CD4-positive, CD25-positive, alpha-beta regulatory T cell (primary cell): ENCODE results near the gene DSTN. TPM values are rescaled to one million over a fixed set of nuclear protein-coding genes. Genes with fewer than 3 reads are reported as not detected.

Experiments used
- ATAC-seq, 2 donors: fragments of 150-1000 bp; cut with Tn5 transposase; one replicate each; pipeline ENCODE4 v1.10.0; 2021; ENCODE audit warnings: low read depth in 2 of 2, moderate number of reproducible peaks in 2 of 2, moderate library complexity in 1 of 2
- DNase-seq, 3 donors: peaks; one replicate each; pipeline versions ENCODE4 v3.0.0 to v3.0.0-alpha.2; 2012 to 2022; ENCODE audit warnings: mixed read lengths in 1 of 3
- H3K27ac ChIP-seq: one replicate; pipeline ENCODE4 v1.7.0; 2013; ENCODE audit warnings: mild to moderate bottlenecking, low read length; ENCODE audit not compliant: insufficient read depth, poor library complexity, severe bottlenecking
- H3K27me3 ChIP-seq: one replicate; pipeline ENCODE4 v1.7.0; 2013; ENCODE audit warnings: low read length; ENCODE audit not compliant: control insufficient read depth, insufficient read depth
- H3K36me3 ChIP-seq: one replicate; pipeline ENCODE4 v1.7.0; 2013; ENCODE audit warnings: mild to moderate bottlenecking, low read length, moderate library complexity; ENCODE audit not compliant: control insufficient read depth, insufficient read depth
- H3K4me1 ChIP-seq: 2 replicates; pipeline ENCODE4 v1.7.0; 2013; ENCODE audit warnings: mild to moderate bottlenecking, low read length; ENCODE audit not compliant: insufficient read depth, control insufficient read depth, poor library complexity, severe bottlenecking
- H3K4me3 ChIP-seq: one replicate; pipeline ENCODE4 v1.7.0; 2013; ENCODE audit warnings: low read depth, mild to moderate bottlenecking, low read length, moderate library complexity
- H3K9me3 ChIP-seq, 2 experiments: 1 replicate in 1 of 2; 2 replicates in 1 of 2; pipeline ENCODE4 v1.7.0; 2013; ENCODE audit warnings: low read length in 2 of 2, mild to moderate bottlenecking in 1 of 2, moderate library complexity in 1 of 2; ENCODE audit not compliant: control insufficient read depth in 2 of 2
- H3K27ac Mint-ChIP-seq, 3 donors: one replicate each; pipeline ENCODE4 v1.8.0; 2020 to 2022; ENCODE audit warnings: mild to moderate bottlenecking in 3 of 3, mixed read lengths in 3 of 3, moderate library complexity in 2 of 3
- H3K27me3 Mint-ChIP-seq: one replicate; pipeline ENCODE4 v1.8.0; 2022; ENCODE audit warnings: mild to moderate bottlenecking, mixed read lengths
- H3K36me3 Mint-ChIP-seq: one replicate; pipeline ENCODE4 v1.8.0; 2020; ENCODE audit warnings: mixed read lengths
- H3K4me1 Mint-ChIP-seq, 4 donors: one replicate each; pipeline ENCODE4 v1.8.0; 2020 to 2022; ENCODE audit warnings: mixed read lengths in 4 of 4, mild to moderate bottlenecking in 1 of 4
- H3K4me3 Mint-ChIP-seq, 4 donors: one replicate each; pipeline ENCODE4 v1.8.0; 2020 to 2022; ENCODE audit warnings: mild to moderate bottlenecking in 4 of 4, mixed read lengths in 4 of 4, moderate library complexity in 3 of 4
- H3K9me3 Mint-ChIP-seq, 7 donors: one replicate each; pipeline ENCODE4 v1.8.0; 2020 to 2022; ENCODE audit warnings: mixed read lengths in 7 of 7, mild to moderate bottlenecking in 3 of 7, moderate library complexity in 2 of 7
- polyA plus RNA-seq, 4 donors: library from polyadenylated mRNA; unstranded; fragments of 300-500 nt; fragmentation: Illumina TruSeq; gene quantifications; one replicate each; pipeline ENCODE4 v1.2.3, GENCODE V29; 2021
- total RNA-seq: library from RNA; stranded (reverse); gene quantifications from one replicate; pipeline ENCODE4 v1.2.3, GENCODE V29; 2022

Gene DSTN
- total and polyA plus RNA-seq, 5 donors from 2014 or later = 50.6 to 145 (median 106) TPM

GRCh38 chr20:17530153-17530552 lies 39.7 kb upstream of the DSTN start:
- H3K4me3 ChIP-seq = no peak overlapping the region
- H3K4me1 ChIP-seq = peaks cover 9% of the 10 kb centered on the region
- DNase-seq = no peak
- Mint-ChIP-seq H3K4me3 (peak overlapping the region in 3 of 4 donors; percentile 21 to 81 (median 80)), H3K4me1 (peaks cover 0 to 8% (median 2%) of the 10 kb centered on the region in 4 donors), H3K36me3 (no peaks in the 10 kb centered on the region), H3K27ac (no peak overlapping the region), H3K9me3 (peaks cover 0 to 2% (median 0%) of the 10 kb centered on the region in 7 donors), H3K27me3 (peaks cover 52% of the 10 kb centered on the region)
- H3K27ac ChIP-seq = no peak overlapping the region
- peaks cover 28% of the 10 kb centered on the region for H3K27me3 ChIP-seq
- no peaks in the 10 kb centered on the region for H3K9me3 ChIP-seq
- H3K36me3 ChIP-seq = no peaks in the 10 kb centered on the region
- no peak for ATAC-seq

GRCh38 chr20:17530716-17531664 lies 38.9 kb upstream of the DSTN start, which contains the start of gene BFSP1:
Gene BFSP1 (minus strand): TSS chr20:17531379. CDS start chr20:17531329, 50 bp downstream.
- H3K27me3 ChIP-seq = peaks cover 28% of the 10 kb centered on the region
- peak in 2 of 3 donors; percentile 22 to 58 for DNase-seq
- H3K27ac Mint-ChIP-seq = no peak within 1 kb of the TSS
- peak; percentile 55 to 56 for ATAC-seq
- peaks cover 0 to 8% (median 2%) of the 10 kb centered on the region in 4 donors for H3K4me1 Mint-ChIP-seq
- H3K36me3 ChIP-seq = no peaks in the 10 kb centered on the region
- H3K27ac ChIP-seq = no peak within 1 kb of the TSS
- H3K4me1 ChIP-seq = peaks cover 9% of the 10 kb centered on the region
- H3K9me3 ChIP-seq = no peaks in the 10 kb centered on the region
- peaks cover 52% of the 10 kb centered on the region for H3K27me3 Mint-ChIP-seq
- H3K4me3 Mint-ChIP-seq = peak within 1 kb of the TSS; percentile 60 to 85 (median 82)
- H3K9me3 Mint-ChIP-seq = peaks cover 0 to 2% (median 0%) of the 10 kb centered on the region in 7 donors
- H3K4me3 ChIP-seq = no peak within 1 kb of the TSS
- no peaks in the 10 kb centered on the region for H3K36me3 Mint-ChIP-seq

GRCh38 chr20:17531665-17532025 lies 38.2 kb upstream of the DSTN start:
- DNase-seq (peak in 1 of 3 donors; percentile 12), ATAC-seq (no peak)
- H3K9me3 Mint-ChIP-seq = peaks cover 0 to 2% (median 0%) of the 10 kb centered on the region in 7 donors
- Histone ChIP-seq H3K36me3 (no peaks in the 10 kb centered on the region), H3K9me3 (no peaks in the 10 kb centered on the region), H3K27ac (no peak overlapping the region), H3K4me1 (peaks cover 9% of the 10 kb centered on the region), H3K4me3 (no peak overlapping the region), H3K27me3 (peaks cover 28% of the 10 kb centered on the region)
- H3K4me1 Mint-ChIP-seq = peaks cover 0 to 8% (median 2%) of the 10 kb centered on the region in 4 donors
- H3K36me3 Mint-ChIP-seq = no peaks in the 10 kb centered on the region
- H3K27me3 Mint-ChIP-seq = peaks cover 48% of the 10 kb centered on the region
- peak overlapping the region; percentile 60 to 85 (median 81) for H3K4me3 Mint-ChIP-seq
- H3K27ac Mint-ChIP-seq = no peak overlapping the region

DNA sequence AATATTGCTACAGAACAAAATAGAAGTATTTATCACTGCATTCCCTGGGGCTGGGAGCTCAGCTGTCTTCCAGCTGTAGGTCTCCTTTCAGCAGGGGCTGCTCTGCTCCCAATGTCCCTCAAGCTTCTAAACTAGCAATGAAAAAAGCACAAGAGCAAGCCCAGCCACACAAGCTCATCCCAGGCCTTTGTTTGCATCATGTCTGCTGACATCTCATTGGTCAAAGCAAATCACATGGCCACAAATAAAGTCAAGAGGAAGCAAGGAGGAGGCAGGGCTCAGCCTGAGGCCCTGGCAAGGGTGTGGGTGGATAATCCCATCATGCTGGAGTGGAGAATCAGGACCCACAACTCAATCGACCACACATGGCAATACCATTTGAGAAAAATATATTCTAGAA lies 36.5 kb upstream of the DSTN start:
- peaks cover 9% of the 10 kb centered on the region for H3K4me1 ChIP-seq
- no peak overlapping the region for H3K27ac Mint-ChIP-seq
- H3K27me3 ChIP-seq = peaks cover 23% of the 10 kb centered on the region
- H3K4me1 Mint-ChIP-seq = peaks cover 0 to 8% (median 2%) of the 10 kb centered on the region in 4 donors
- DNase-seq (peak in 1 of 3 donors; percentile 36), ATAC-seq (no peak)
- H3K36me3 Mint-ChIP-seq = no peaks in the 10 kb centered on the region
- H3K27ac ChIP-seq = no peak overlapping the region
- no peak overlapping the region for H3K4me3 Mint-ChIP-seq
- H3K9me3 Mint-ChIP-seq = peaks cover 0 to 2% (median 0%) of the 10 kb centered on the region in 7 donors
- H3K36me3 ChIP-seq = no peaks in the 10 kb centered on the region
- no peaks in the 10 kb centered on the region for H3K9me3 ChIP-seq
- H3K4me3 ChIP-seq = no peak overlapping the region
- peaks cover 53% of the 10 kb centered on the region for H3K27me3 Mint-ChIP-seq

DNA sequence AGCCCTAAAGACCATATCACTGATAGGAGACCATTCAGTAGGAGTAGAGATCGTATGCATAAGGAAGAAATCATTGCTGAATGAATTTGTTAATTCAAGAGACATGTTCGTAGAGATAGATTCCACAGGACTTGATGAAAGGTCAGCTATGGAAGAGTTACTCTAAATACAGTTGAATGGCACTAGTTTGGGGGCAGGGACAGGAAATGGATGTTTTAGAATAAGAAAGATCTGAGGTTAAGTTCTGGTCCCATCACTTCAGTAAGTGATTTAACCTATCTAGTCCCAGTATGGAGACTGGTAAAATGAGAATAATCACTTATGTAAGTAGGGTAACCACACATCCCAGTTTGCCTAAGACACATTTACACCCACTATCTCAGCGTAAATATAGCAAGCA lies 35.8 kb upstream of the DSTN start:
- H3K36me3 ChIP-seq = no peaks in the 10 kb centered on the region
- no peak overlapping the region for H3K4me3 Mint-ChIP-seq
- no peak overlapping the region for H3K27ac ChIP-seq
- no peak overlapping the region for H3K4me3 ChIP-seq
- H3K9me3 ChIP-seq = no peaks in the 10 kb centered on the region
- ATAC-seq (no peak), DNase-seq (no peak)
- H3K27me3 ChIP-seq = peaks cover 22% of the 10 kb centered on the region
- peaks cover 0 to 8% (median 2%) of the 10 kb centered on the region in 4 donors for H3K4me1 Mint-ChIP-seq
- H3K27me3 Mint-ChIP-seq = peaks cover 55% of the 10 kb centered on the region
- H3K4me1 ChIP-seq = peaks cover 9% of the 10 kb centered on the region
- peaks cover 0 to 2% (median 0%) of the 10 kb centered on the region in 7 donors for H3K9me3 Mint-ChIP-seq
- no peak overlapping the region for H3K27ac Mint-ChIP-seq
- no peaks in the 10 kb centered on the region for H3K36me3 Mint-ChIP-seq

- Histone ChIP-seq H3K36me3 (no peaks in the 10 kb centered on the region), H3K27me3 (peaks cover 10% of the 10 kb centered on the region), H3K4me1 (peaks cover 4% of the 10 kb centered on the region), H3K9me3 (no peaks in the 10 kb centered on the region), H3K4me3 (no peak overlapping the region), H3K27ac (no peak overlapping the region)
- DNase-seq (peak; percentile 38 to 77 (median 67)), ATAC-seq (peak; percentile 87 to 96)
- H3K27ac Mint-ChIP-seq = no peak overlapping the region
- H3K4me1 Mint-ChIP-seq = peaks cover 0 to 4% (median 0%) of the 10 kb centered on the region in 4 donors
- H3K36me3 Mint-ChIP-seq = no peaks in the 10 kb centered on the region
- peaks cover 47% of the 10 kb centered on the region for H3K27me3 Mint-ChIP-seq
- H3K9me3 Mint-ChIP-seq = no peaks in the 10 kb centered on the region
- no peak overlapping the region for H3K4me3 Mint-ChIP-seq
Measured at GRCh38 chr20:17536944-17537444, 32.9 kb upstream of the DSTN start.

GRCh38 chr20:17537959-17538358 lies 31.9 kb upstream of the DSTN start:
- no peaks in the 10 kb centered on the region for H3K36me3 ChIP-seq
- no peaks in the 10 kb centered on the region for H3K36me3 Mint-ChIP-seq
- DNase-seq = no peak
- H3K27ac Mint-ChIP-seq = no peak overlapping the region
- H3K4me1 Mint-ChIP-seq = peaks cover 0 to 4% (median 0%) of the 10 kb centered on the region in 4 donors
- H3K9me3 Mint-ChIP-seq = no peaks in the 10 kb centered on the region
- H3K9me3 ChIP-seq = no peaks in the 10 kb centered on the region
- H3K4me3 Mint-ChIP-seq = no peak overlapping the region
- H3K27me3 ChIP-seq = peaks cover 10% of the 10 kb centered on the region
- H3K4me1 ChIP-seq = peaks cover 4% of the 10 kb centered on the region
- no peak overlapping the region for H3K27ac ChIP-seq
- no peak for ATAC-seq
- H3K27me3 Mint-ChIP-seq = peaks cover 54% of the 10 kb centered on the region
- no peak overlapping the region for H3K4me3 ChIP-seq
